ENCODE measurements around the gene FOXP1.

Gene FOXP1
- total RNA-seq: 137 to 281 (median 188) reads per million in 9 experiments

- Mint-ChIP-seq H3K4me1 (ENCODE audit: low read depth in 2 of 2) (peaks cover 25 to 38% of the 10 kb centered on the region in 2 donors), H3K27ac (peak within 1 kb of the TSS; percentile 95), H3K27me3 (peaks cover 7 to 8% of the 10 kb centered on the region in 2 donors), H3K4me3 (peak within 1 kb of the TSS; percentile 95 to 97), H3K9me3 (no peaks in the 10 kb centered on the region), H3K36me3 (ENCODE audit: insufficient read depth) (peaks cover 32% of the 10 kb centered on the region)
- DNase-seq (peak; percentile 53 to 57 (median 57)), ATAC-seq (replicated peaks) (peak; percentile 66)
These were observed at the start of gene FOXP1 for GRCh38 chr3:71583566-71584393. Gene FOXP1 (minus strand): TSS chr3:71583728. CDS start chr3:71198381, 385,347 bp downstream.

- no peak overlapping the region for H3K27ac Mint-ChIP-seq
- H3K27me3 Mint-ChIP-seq: no peaks in the 10 kb centered on the region
- no peaks in the 10 kb centered on the region for H3K9me3 Mint-ChIP-seq
- H3K36me3 Mint-ChIP-seq (ENCODE audit: insufficient read depth): no peaks in the 10 kb centered on the region
- peaks cover 0 to 1% of the 10 kb centered on the region in 2 donors for H3K4me1 Mint-ChIP-seq (ENCODE audit: low read depth in 2 of 2)
- ATAC-seq (replicated peaks) (no peak), DNase-seq (no peak)
- no peak overlapping the region for H3K4me3 Mint-ChIP-seq
These were observed 46.2 kb upstream of the FOXP1 start for GRCh38 chr3:71629711-71630110.

- DNase-seq (no peak), ATAC-seq (replicated peaks) (no peak)
These were observed 45.8 kb upstream of the FOXP1 start for GRCh38 chr3:71629289-71629688.

GRCh38 chr3:71628522-71628921 lies 45.0 kb upstream of the FOXP1 start:
- H3K9me3 Mint-ChIP-seq: no peaks in the 10 kb centered on the region
- H3K4me1 Mint-ChIP-seq (ENCODE audit: low read depth in 2 of 2): peaks cover 0 to 1% of the 10 kb centered on the region in 2 donors
- no peaks in the 10 kb centered on the region for H3K27me3 Mint-ChIP-seq
- H3K36me3 Mint-ChIP-seq (ENCODE audit: insufficient read depth): no peaks in the 10 kb centered on the region
- ATAC-seq (replicated peaks) (no peak), DNase-seq (no peak)
- no peak overlapping the region for H3K27ac Mint-ChIP-seq
- no peak overlapping the region for H3K4me3 Mint-ChIP-seq

More at GRCh38 chr3:71629289-71629688, 45.8 kb upstream of the FOXP1 start:
- Mint-ChIP-seq H3K4me3 (no peak overlapping the region), H3K36me3 (ENCODE audit: insufficient read depth) (no peaks in the 10 kb centered on the region), H3K27me3 (no peaks in the 10 kb centered on the region), H3K9me3 (no peaks in the 10 kb centered on the region), H3K4me1 (ENCODE audit: low read depth in 2 of 2) (peaks cover 0 to 1% of the 10 kb centered on the region in 2 donors), H3K27ac (no peak overlapping the region)

- no peak for ATAC-seq (replicated peaks)
- Mint-ChIP-seq H3K9me3 (no peaks in the 10 kb centered on the region), H3K4me1 (ENCODE audit: low read depth in 2 of 2) (peaks cover 0 to 1% of the 10 kb centered on the region in 2 donors), H3K27ac (no peak overlapping the region), H3K27me3 (no peaks in the 10 kb centered on the region), H3K4me3 (no peak overlapping the region), H3K36me3 (ENCODE audit: insufficient read depth) (no peaks in the 10 kb centered on the region)
- no peak for DNase-seq
These were observed 42.1 kb upstream of the FOXP1 start for GRCh38 chr3:71625676-71626075.

- no peak overlapping the region for H3K4me3 Mint-ChIP-seq
- DNase-seq (no peak), ATAC-seq (replicated peaks) (no peak)
- no peak overlapping the region for H3K27ac Mint-ChIP-seq
- H3K36me3 Mint-ChIP-seq (ENCODE audit: insufficient read depth): no peaks in the 10 kb centered on the region
- H3K9me3 Mint-ChIP-seq: no peaks in the 10 kb centered on the region
- no peaks in the 10 kb centered on the region for H3K27me3 Mint-ChIP-seq
- peaks cover 0 to 4% of the 10 kb centered on the region in 2 donors for H3K4me1 Mint-ChIP-seq (ENCODE audit: low read depth in 2 of 2)
These were observed 38.5 kb upstream of the FOXP1 start for GRCh38 chr3:71621825-71622537.

- peaks cover 0 to 6% of the 10 kb centered on the region in 2 donors for H3K4me1 Mint-ChIP-seq (ENCODE audit: low read depth in 2 of 2)
- H3K27me3 Mint-ChIP-seq: no peaks in the 10 kb centered on the region
- H3K36me3 Mint-ChIP-seq (ENCODE audit: insufficient read depth): no peaks in the 10 kb centered on the region
- DNase-seq (no peak), ATAC-seq (replicated peaks) (no peak)
- H3K9me3 Mint-ChIP-seq: no peaks in the 10 kb centered on the region
- no peak overlapping the region for H3K4me3 Mint-ChIP-seq
- no peak overlapping the region for H3K27ac Mint-ChIP-seq
These were observed 35.0 kb upstream of the FOXP1 start for GRCh38 chr3:71618538-71618937.

GRCh38 chr3:71616571-71617021 lies 33.1 kb upstream of the FOXP1 start:
- Mint-ChIP-seq H3K27ac (no peak overlapping the region), H3K4me3 (no peak overlapping the region)
- ATAC-seq (replicated peaks): no peak

GRCh38 chr3:71614869-71615268 lies 31.3 kb upstream of the FOXP1 start:
- Mint-ChIP-seq H3K27me3 (no peaks in the 10 kb centered on the region), H3K9me3 (peaks cover 0 to 2% of the 10 kb centered on the region in 2 donors), H3K27ac (no peak overlapping the region), H3K4me1 (ENCODE audit: low read depth in 2 of 2) (peaks cover 0 to 4% of the 10 kb centered on the region in 2 donors), H3K36me3 (ENCODE audit: insufficient read depth) (no peaks in the 10 kb centered on the region), H3K4me3 (no peak overlapping the region)
- DNase-seq (no peak), ATAC-seq (replicated peaks) (no peak)

More at GRCh38 chr3:71616571-71617021, 33.1 kb upstream of the FOXP1 start:
- no peak for DNase-seq
- Mint-ChIP-seq H3K36me3 (ENCODE audit: insufficient read depth) (no peaks in the 10 kb centered on the region), H3K4me1 (ENCODE audit: low read depth in 2 of 2) (peaks cover 0 to 6% of the 10 kb centered on the region in 2 donors), H3K9me3 (peaks cover 0 to 2% of the 10 kb centered on the region in 2 donors), H3K27me3 (no peaks in the 10 kb centered on the region)

GRCh38 chr3:71614426-71614825 lies 30.9 kb upstream of the FOXP1 start:
- no peaks in the 10 kb centered on the region for H3K27me3 Mint-ChIP-seq
- H3K36me3 Mint-ChIP-seq (ENCODE audit: insufficient read depth): no peaks in the 10 kb centered on the region
- H3K27ac Mint-ChIP-seq: no peak overlapping the region
- ATAC-seq (replicated peaks) (no peak), DNase-seq (no peak)
- no peak overlapping the region for H3K4me3 Mint-ChIP-seq
- H3K9me3 Mint-ChIP-seq: peaks cover 0 to 2% of the 10 kb centered on the region in 2 donors
- peaks cover 0 to 4% of the 10 kb centered on the region in 2 donors for H3K4me1 Mint-ChIP-seq (ENCODE audit: low read depth in 2 of 2)

- Mint-ChIP-seq H3K9me3 (peaks cover 0 to 4% of the 10 kb centered on the region in 2 donors), H3K27ac (peak overlapping the region in 1 of 2 donors; percentile 46), H3K4me3 (no peak overlapping the region), H3K36me3 (ENCODE audit: insufficient read depth) (no peaks in the 10 kb centered on the region), H3K27me3 (no peaks in the 10 kb centered on the region), H3K4me1 (ENCODE audit: low read depth in 2 of 2) (no peaks in the 10 kb centered on the region)
- no peak for ATAC-seq (replicated peaks)
- no peak for DNase-seq
These were observed 27.6 kb upstream of the FOXP1 start for GRCh38 chr3:71611099-71611498.

- Mint-ChIP-seq H3K36me3 (ENCODE audit: insufficient read depth) (no peaks in the 10 kb centered on the region), H3K9me3 (peaks cover 0 to 4% of the 10 kb centered on the region in 2 donors), H3K4me3 (no peak overlapping the region), H3K27ac (no peak overlapping the region), H3K27me3 (no peaks in the 10 kb centered on the region), H3K4me1 (ENCODE audit: low read depth in 2 of 2) (no peaks in the 10 kb centered on the region)
- ATAC-seq (replicated peaks) (no peak), DNase-seq (no peak)
These were observed 23.8 kb upstream of the FOXP1 start for GRCh38 chr3:71607364-71607763.

- H3K27me3 Mint-ChIP-seq: no peaks in the 10 kb centered on the region
- H3K9me3 Mint-ChIP-seq: peaks cover 0 to 2% of the 10 kb centered on the region in 2 donors
- ATAC-seq (replicated peaks) (no peak), DNase-seq (no peak)
- no peaks in the 10 kb centered on the region for H3K36me3 Mint-ChIP-seq (ENCODE audit: insufficient read depth)
- H3K4me3 Mint-ChIP-seq: no peak overlapping the region
- H3K27ac Mint-ChIP-seq: no peak overlapping the region
- H3K4me1 Mint-ChIP-seq (ENCODE audit: low read depth in 2 of 2): no peaks in the 10 kb centered on the region
These were observed 23.1 kb upstream of the FOXP1 start for GRCh38 chr3:71606582-71606981.
